Ovary (tissue), 9 donors: ENCODE results near the gene UQCR11. TPM values are rescaled to one million over a fixed set of nuclear protein-coding genes. Genes with fewer than 3 reads are reported as not detected.
A peak's percentile ranks its signal among the peaks of the same experiment; 100 is the strongest.

Source experiments
- DNase-seq, 5 donors: peaks; one replicate each; pipeline ENCODE4 v3.0.0-alpha.2; 2019 to 2020
- H3K27ac ChIP-seq, 2 donors: fragments of 200-600 bp; one replicate each; pipeline versions ENCODE4 v1.5.1 to v1.8.0; 2019 to 2022
- H3K27me3 ChIP-seq: fragments of 200-600 bp; one replicate; pipeline ENCODE4 v1.8.0; 2022
- H3K36me3 ChIP-seq: fragments of 200-600 bp; sonication (generic); one replicate; pipeline ENCODE4 v1.5.1; 2019
- H3K4me1 ChIP-seq: one replicate; pipeline ENCODE4 v1.8.1; 2013; ENCODE audit warnings: mild to moderate bottlenecking, moderate library complexity; ENCODE audit not compliant: insufficient read depth
- H3K4me3 ChIP-seq: fragments of 200-600 bp; sonication (generic); one replicate; pipeline ENCODE4 v1.5.1; 2017
- H3K9me3 ChIP-seq, 2 donors: fragments of 200-600 bp in 1 of 2; sonication (generic) in 1 of 2; one replicate each; pipeline versions ENCODE4 v1.5.1 to v1.8.1; 2013 to 2019; ENCODE audit warnings: mild to moderate bottlenecking in 1 of 2, moderate library complexity in 1 of 2
- CTCF ChIP-seq, 3 donors: fragments of 450-650 bp in 2 of 3; fragments of 200-600 bp in 1 of 3; IDR thresholded peaks; one replicate each; pipeline versions ENCODE4 v1.5.1 to v1.8.0; 2016 to 2022; ENCODE audit warnings: antibody characterized with exemption in 3 of 3, mild to moderate bottlenecking in 1 of 3
- EP300 ChIP-seq: sonication (generic); formaldehyde crosslinking; IDR thresholded peaks from one replicate; pipeline ENCODE4 v1.6.1; 2017; ENCODE audit warnings: antibody characterized with exemption
- POLR2A ChIP-seq: fragments of 450-650 bp; IDR thresholded peaks from one replicate; pipeline ENCODE4 v1.6.1; 2017; ENCODE audit warnings: antibody characterized with exemption, mild to moderate bottlenecking, moderate library complexity
- WGBS, 3 donors: extraction: QIAGEN DNeasy Blood & Tissue Kit in 1 of 3; methylation state at CpG; one replicate each; pipeline versions ENCODE4 v1.1.5 to v1.1.7; 2013 to 2017; 5-methylcytosine and 5-hydroxymethylcytosine counted together
- intact Hi-C, 4 donors: fragments of 100-400 bp; cut with DNase I; formaldehyde crosslinking; loops; one replicate each; pipeline versions ENCODE4 v1.11.0 to v1.15.1; 2022 to 2023
- polyA plus RNA-seq, 2 donors: library from polyadenylated mRNA; stranded (reverse); fragments of 200-250 nt in 1 of 2; fragments of 350-450 nt in 1 of 2; fragmentation: Illumina TruSeq in 1 of 2; extraction: RNeasy Lipid Tissue Mini Kit (QIAGEN cat#74804) in 1 of 2; gene quantifications; one replicate each; pipeline ENCODE4 v1.2.3, GENCODE V29; 2013 to 2014
- total RNA-seq, 7 donors: library from RNA; depleted of rRNA in 2 of 7; stranded (reverse); fragments of >200 nt in 2 of 7; fragmentation: NEBNext Ultra II Directional in 3 of 7; extraction: Animal tissue kit (Norgen Biotek cat#: 25700) in 3 of 7; gene quantifications; one replicate each; pipeline versions ENCODE4 v1.1.0 to v1.2.4, GENCODE V29; 2016 to 2023
- donor health status: DM: no; HTN: no; CAD: no; lungs with moderate emphysema.
- donor health status: DM: no; HTN: no; CAD: no.
- donor health status: Bipolar disorder and iron deficiency.
- donor health status: DM: yes; HTN: yes; CAD: no.
- donor health status: DM: no; HTN: no; CAD: no.
- donor health status: DM: yes; HTN: yes; CAD: no.

The UQCR11 gene
- total and polyA plus RNA-seq, 9 donors = 39.5 to 132 (median 92.9) TPM

GRCh38 chr19:1626417-1627010, 21.3 kb upstream of the UQCR11 start:
- DNase-seq = no peak
- Histone ChIP-seq H3K27ac (no peak overlapping the region), H3K9me3 (no peaks in the 10 kb centered on the region), H3K36me3 (no peaks in the 10 kb centered on the region), H3K27me3 (no peaks in the 10 kb centered on the region), H3K4me3 (no peak overlapping the region), H3K4me1 (no peaks in the 10 kb centered on the region)
- intact Hi-C loops = no loop called here
- TF ChIP-seq POLR2A = no peak
- TF ChIP-seq EP300 = no peak
- TF ChIP-seq CTCF (IDR thresholded peaks at IDR 0.05) = no peak
- 86 to 90% (median 87%) methylated on average over 32 of the region's 32 CpGs for WGBS, 3 donors

- DNase-seq = peak in 2 of 5 donors; percentile 40 to 60
- H3K27ac ChIP-seq = no peak overlapping the region
- no peaks in the 10 kb centered on the region for H3K36me3 ChIP-seq
- no peak for TF ChIP-seq CTCF (IDR thresholded peaks at IDR 0.05)
- no peak for TF ChIP-seq POLR2A
- H3K4me3 ChIP-seq = no peak overlapping the region
- WGBS, 3 donors = 63 to 72% (median 64%) methylated on average over 23 of the region's 23 CpGs
- no peaks in the 10 kb centered on the region for H3K4me1 ChIP-seq
- intact Hi-C loops = no loop called here
- no peaks in the 10 kb centered on the region for H3K9me3 ChIP-seq
- H3K27me3 ChIP-seq = no peaks in the 10 kb centered on the region
Observed at GRCh38 chr19:1624458-1624857, 19.2 kb upstream of the UQCR11 start.

- Histone ChIP-seq H3K36me3 (no peaks in the 10 kb centered on the region), H3K27ac (no peak overlapping the region), H3K27me3 (no peaks in the 10 kb centered on the region), H3K9me3 (no peaks in the 10 kb centered on the region), H3K4me3 (no peak overlapping the region), H3K4me1 (no peaks in the 10 kb centered on the region)
- DNase-seq = no peak
- 78 to 87% (median 83%) methylated on average over 5 of the region's 5 CpGs for WGBS, 3 donors
- no peak for TF ChIP-seq CTCF (IDR thresholded peaks at IDR 0.05)
- TF ChIP-seq POLR2A = no peak
- intact Hi-C loops = no loop called here
Observed at GRCh38 chr19:1622541-1622940, 17.3 kb upstream of the UQCR11 start.

GRCh38 chr19:1622007-1622406, 16.7 kb upstream of the UQCR11 start:
- no peak for TF ChIP-seq POLR2A
- no peak for TF ChIP-seq CTCF (IDR thresholded peaks at IDR 0.05)
- no peak for TF ChIP-seq EP300
- no peak for DNase-seq
- no peak overlapping the region for H3K4me3 ChIP-seq
- H3K4me1 ChIP-seq = no peaks in the 10 kb centered on the region
- H3K36me3 ChIP-seq = no peaks in the 10 kb centered on the region
- 87 to 95% (median 89%) methylated on average over 14 to 23 of the region's 23 CpGs for WGBS, 3 donors
- no peaks in the 10 kb centered on the region for H3K27me3 ChIP-seq
- no peaks in the 10 kb centered on the region for H3K9me3 ChIP-seq
- no peak overlapping the region for H3K27ac ChIP-seq
- intact Hi-C loops = no loop called here
